Measurements from ENCODE around the gene IQCN. TPM values are rescaled to one million over a fixed set of nuclear protein-coding genes. Genes with fewer than 3 reads are reported as not detected.

Gene IQCN
- total and polyA plus RNA-seq, 10 donors, result 1.4 to 17.1 (median 8.5) TPM

DNA sequence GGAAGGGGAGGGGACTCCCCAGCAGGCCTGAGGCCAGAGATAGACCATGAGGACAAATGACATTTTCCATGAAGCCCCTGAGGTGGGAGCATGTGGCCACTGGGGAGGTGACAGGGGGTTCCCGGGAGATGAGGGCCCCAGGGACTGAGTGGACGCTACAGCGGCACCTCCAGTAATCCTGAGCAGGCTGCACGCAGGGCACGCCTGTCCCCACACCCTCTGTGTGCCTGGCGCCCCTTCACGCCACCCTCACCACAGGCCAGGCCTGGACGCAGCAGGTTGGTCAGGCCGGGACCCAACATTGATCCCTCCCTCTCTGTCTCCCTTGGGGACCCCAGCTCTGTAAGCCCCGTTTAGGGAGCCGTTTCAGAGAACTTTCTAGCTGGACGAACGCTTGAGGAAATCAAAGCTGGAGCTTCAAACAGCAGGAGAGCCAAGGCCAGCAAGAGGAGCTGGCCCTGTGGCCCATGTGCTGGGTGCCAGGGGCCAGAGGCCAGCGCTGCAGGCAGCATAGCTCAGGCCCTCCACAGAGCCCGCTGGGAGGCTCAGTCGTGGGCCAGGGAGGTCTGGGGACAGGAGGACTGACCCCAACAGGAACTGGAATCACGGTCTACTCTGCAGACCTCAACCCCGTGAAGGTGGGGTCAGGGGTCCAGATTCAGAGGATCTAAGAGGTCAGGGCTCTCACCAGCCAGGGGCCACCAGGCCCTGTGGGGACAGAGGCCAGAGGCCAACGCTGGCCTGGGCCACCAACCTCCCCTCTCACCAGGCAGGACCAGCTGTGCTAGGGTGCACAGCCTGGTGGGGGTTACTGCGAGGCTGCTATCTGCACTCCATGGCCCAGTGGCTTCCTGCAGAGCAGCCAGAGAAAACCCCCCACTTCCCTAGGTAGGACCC, 34.0 kb upstream of the IQCN start:
- intact Hi-C loops (cut with DNase I; ENCODE audit: low total_unique reads), result no loop called here
- WGBS, 5 donors, result 74 to 84% (median 80%) methylated on average over 9 to 20 of the region's 20 CpGs
- Histone ChIP-seq H3K4me1 (peaks cover 44 to 96% (median 75%) of the 10 kb centered on the region in 6 donors), H3K36me3 (peaks cover 0 to 72% (median 28%) of the 10 kb centered on the region in 6 donors), H3K9me3 (no peaks in the 10 kb centered on the region), H3K27me3 (replicated peaks in 1 of 7) (no peaks in the 10 kb centered on the region), H3K4me3 (no peak overlapping the region), H3K27ac (peak overlapping the region; percentile 26 to 99 (median 96))
- TF ChIP-seq POLR2A (IDR thresholded peaks at IDR 0.05), result no peak
- TF ChIP-seq POLR2AphosphoS5 (IDR thresholded peaks at IDR 0.05), result peak in 1 of 3 donors; percentile 0
- peak; percentile 73 for DNase-seq

- peak overlapping the region; percentile 93 to 99 (median 98) for H3K27ac ChIP-seq
- 65 to 78% (median 74%) methylated on average over 18 to 19 of the region's 19 CpGs for WGBS, 5 donors
- peaks cover 0 to 62% (median 23%) of the 10 kb centered on the region in 6 donors for H3K36me3 ChIP-seq
- peaks cover 54 to 100% (median 85%) of the 10 kb centered on the region in 6 donors for H3K4me1 ChIP-seq
- H3K27me3 ChIP-seq (replicated peaks in 1 of 7), result no peaks in the 10 kb centered on the region
- H3K4me3 ChIP-seq, result peak overlapping the region in 1 of 8 donors; percentile 68
- intact Hi-C loops (cut with DNase I; ENCODE audit: low total_unique reads), result no loop called here
- H3K9me3 ChIP-seq, result no peaks in the 10 kb centered on the region
- TF ChIP-seq POLR2AphosphoS5 (IDR thresholded peaks at IDR 0.05) (peak in 1 of 3 donors; percentile 62), CTCF (IDR thresholded peaks at IDR 0.05 in 8 of 11, conservative IDR thresholded peaks at IDR 0.05 in 3 of 11) (peak in 1 of 11 experiments; percentile 7), POLR2A (IDR thresholded peaks at IDR 0.05) (no peak)
- DNase-seq, result peak; percentile 82
Measured at GRCh38 chr19:18307271-18307681, 33.0 kb upstream of the IQCN start.

DNA sequence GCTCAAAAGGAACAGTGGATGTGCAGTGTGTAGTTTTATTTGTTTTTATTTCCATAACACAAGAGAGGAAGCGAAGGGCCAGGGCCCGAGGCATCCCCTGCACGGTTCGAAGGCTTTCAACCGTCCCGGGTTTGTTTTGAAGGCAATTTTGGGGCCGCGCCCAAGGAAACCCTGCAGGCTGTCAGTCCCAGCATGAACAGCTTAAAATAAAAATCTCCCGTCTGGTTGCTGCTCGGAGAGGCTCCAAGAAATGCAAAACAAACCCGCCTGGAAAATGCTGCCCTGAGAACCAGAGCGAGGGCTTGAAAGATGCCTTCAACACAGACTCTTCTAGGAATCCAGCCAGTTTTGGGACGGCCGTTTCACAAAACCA, 32.6 kb upstream of the IQCN start:
- 48 to 65% (median 62%) methylated on average over 14 of the region's 14 CpGs for WGBS, 5 donors
- Histone ChIP-seq H3K36me3 (peaks cover 0 to 58% (median 19%) of the 10 kb centered on the region in 6 donors), H3K4me3 (peak overlapping the region in 1 of 8 donors; percentile 68), H3K4me1 (peaks cover 56 to 100% (median 87%) of the 10 kb centered on the region in 6 donors), H3K27me3 (replicated peaks in 1 of 7) (no peaks in the 10 kb centered on the region), H3K27ac (peak overlapping the region; percentile 93 to 99 (median 98)), H3K9me3 (no peaks in the 10 kb centered on the region)
- no peak for TF ChIP-seq POLR2AphosphoS5 (IDR thresholded peaks at IDR 0.05)
- TF ChIP-seq POLR2A (IDR thresholded peaks at IDR 0.05), result no peak
- TF ChIP-seq CTCF (IDR thresholded peaks at IDR 0.05 in 8 of 11, conservative IDR thresholded peaks at IDR 0.05 in 3 of 11), result no peak
- intact Hi-C loops (cut with DNase I; ENCODE audit: low total_unique reads), result no loop called here
- DNase-seq, result peak; percentile 80

DNA sequence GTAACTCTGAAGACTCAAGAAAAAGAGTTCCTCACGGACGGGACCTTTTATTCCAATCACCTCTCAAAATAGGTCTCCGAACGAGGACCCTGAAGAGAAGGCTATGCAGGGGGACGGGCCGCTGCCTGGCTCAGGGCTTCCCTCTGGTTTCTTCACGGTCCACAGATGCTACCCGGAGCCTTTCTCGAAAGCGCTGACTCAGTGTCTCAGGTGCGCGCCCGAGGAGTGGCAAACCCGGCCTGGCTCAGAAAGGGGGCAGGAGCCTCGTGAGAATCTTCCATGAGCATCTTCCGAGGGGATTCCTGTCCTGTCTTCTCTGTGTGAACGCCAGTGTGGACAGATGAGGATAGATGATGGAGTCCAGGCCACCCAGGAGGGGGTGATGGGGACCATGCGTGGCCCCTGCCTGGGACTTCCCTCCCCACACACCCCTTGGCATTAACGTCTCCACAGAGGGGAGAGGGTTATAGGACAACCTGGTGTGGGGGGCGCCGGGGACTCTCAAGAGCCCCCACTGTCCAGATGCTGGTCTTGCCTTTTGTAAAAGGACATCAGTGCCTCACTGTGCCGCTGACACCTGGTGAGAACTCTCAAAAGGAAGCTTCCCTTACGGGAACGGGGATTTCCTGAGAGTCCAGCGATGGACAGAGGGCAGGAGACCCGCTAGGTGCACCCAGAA, 32.1 kb upstream of the IQCN start:
- TF ChIP-seq CTCF (IDR thresholded peaks at IDR 0.05 in 8 of 11, conservative IDR thresholded peaks at IDR 0.05 in 3 of 11) (no peak), POLR2AphosphoS5 (IDR thresholded peaks at IDR 0.05) (peak in 1 of 3 donors; percentile 31), POLR2A (IDR thresholded peaks at IDR 0.05) (no peak)
- WGBS, 5 donors, result 66 to 77% (median 70%) methylated on average over 21 to 26 of the region's 26 CpGs
- intact Hi-C loops (cut with DNase I; ENCODE audit: low total_unique reads), result no loop called here
- DNase-seq, result no peak
- Histone ChIP-seq H3K36me3 (peaks cover 0 to 52% (median 16%) of the 10 kb centered on the region in 6 donors), H3K27me3 (replicated peaks in 1 of 7) (no peaks in the 10 kb centered on the region), H3K27ac (peak overlapping the region; percentile 93 to 99 (median 98)), H3K9me3 (no peaks in the 10 kb centered on the region), H3K4me3 (peak overlapping the region in 1 of 8 donors; percentile 68), H3K4me1 (peaks cover 58 to 100% (median 85%) of the 10 kb centered on the region in 6 donors)

All from spleen (tissue), 11 donors.